BJ (cell line): ENCODE results near the gene MUCL3. TPM values are rescaled to one million over a fixed set of nuclear protein-coding genes. Genes with fewer than 3 reads are reported as not detected.
"Not testable (repeated sequence)": the region's sequence is repeated elsewhere in the genome, so short reads cannot be mapped to it uniquely, and the experiment has no call there.

Experiments
- CTCF ChIA-PET: fragments of 350-600 bp; formaldehyde crosslinking; extraction: SDS; loops from one replicate; lab custom pipeline; 2021; ENCODE audit warnings: antibody characterized with exemption, inconsistent platforms; lab: Yijun Ruan, JAX
- POLR2A ChIA-PET: fragments of 300-600 bp; sonication (Branson Sonifier 250); formaldehyde crosslinking; extraction: SDS; loops from one replicate; lab custom pipeline; 2021; ENCODE audit warnings: antibody characterized with exemption; lab: Charles Lee
- DNase-seq: peaks from one replicate; pipeline ENCODE4 v3.0.0-alpha.2; 2011; ENCODE audit warnings: low read depth
- H3K27me3 ChIP-seq: 2 replicates; pipeline ENCODE4 v1.6.0; 2011; ENCODE audit warnings: low read length; ENCODE audit not compliant: control insufficient read depth, insufficient read depth
- H3K36me3 ChIP-seq: 2 replicates; pipeline ENCODE4 v1.5.1; 2011; ENCODE audit warnings: low read length; ENCODE audit not compliant: control insufficient read depth, insufficient read depth
- H3K4me3 ChIP-seq: 2 replicates; pipeline ENCODE4 v1.5.1; 2011; ENCODE audit warnings: low read depth, mild to moderate bottlenecking, control low read depth, low read length
- polyA plus RNA-seq: library from polyadenylated mRNA; depleted of rRNA; stranded (reverse); fragments of >200 nt; gene quantifications from 2 replicates; pipeline ENCODE4 v1.2.3, GENCODE V29; 2011
- TF ChIP-seq, protein P1 (sequence below): IDR thresholded peaks from 2 replicates; pipeline ENCODE4 v1.5.1; 2011; ENCODE audit warnings: low read depth, mild to moderate bottlenecking, control low read depth, inconsistent platforms, low read length, moderate library complexity; ENCODE audit not compliant: insufficient read depth

The MUCL3 gene
- polyA plus RNA-seq, 1 experiment = not detected

DNA sequence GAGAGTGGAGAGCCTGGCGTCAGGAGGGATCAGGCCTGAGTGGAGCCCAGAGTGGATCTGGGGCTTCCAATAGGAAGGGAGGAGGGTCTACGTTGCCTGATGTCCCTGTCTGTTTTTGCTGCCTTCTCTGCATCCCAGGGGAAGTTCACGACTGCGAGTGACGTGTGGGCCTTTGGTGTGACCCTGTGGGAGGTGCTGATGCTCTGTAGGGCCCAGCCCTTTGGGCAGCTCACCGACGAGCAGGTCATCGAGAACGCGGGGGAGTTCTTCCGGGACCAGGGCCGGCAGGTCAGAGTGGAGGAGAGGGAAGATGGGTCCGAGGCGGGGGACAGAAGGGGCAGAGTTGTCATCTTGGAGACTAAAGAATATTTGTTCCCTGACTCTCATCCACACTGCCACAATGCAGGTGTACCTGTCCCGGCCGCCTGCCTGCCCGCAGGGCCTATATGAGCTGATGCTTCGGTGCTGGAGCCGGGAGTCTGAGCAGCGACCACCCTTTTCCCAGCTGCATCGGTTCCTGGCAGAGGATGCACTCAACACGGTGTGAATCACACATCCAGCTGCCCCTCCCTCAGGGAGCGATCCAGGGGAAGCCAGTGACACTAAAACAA, 41.9 kb upstream of the MUCL3 start:
- DNase-seq = no peak
- Histone ChIP-seq H3K36me3 (peaks cover 27% of the 10 kb centered on the region), H3K4me3 (no peak overlapping the region), H3K27me3 (no peaks in the 10 kb centered on the region)
- CTCF ChIA-PET = interaction anchor here (0.9 to 2.8 kb wide), 3 partner anchors 10 to 181 kb away, joined by 3 to 7 read pairs (median 3); no protein-coding TSS in a partner anchor
- TF ChIP-seq, protein P1, sequence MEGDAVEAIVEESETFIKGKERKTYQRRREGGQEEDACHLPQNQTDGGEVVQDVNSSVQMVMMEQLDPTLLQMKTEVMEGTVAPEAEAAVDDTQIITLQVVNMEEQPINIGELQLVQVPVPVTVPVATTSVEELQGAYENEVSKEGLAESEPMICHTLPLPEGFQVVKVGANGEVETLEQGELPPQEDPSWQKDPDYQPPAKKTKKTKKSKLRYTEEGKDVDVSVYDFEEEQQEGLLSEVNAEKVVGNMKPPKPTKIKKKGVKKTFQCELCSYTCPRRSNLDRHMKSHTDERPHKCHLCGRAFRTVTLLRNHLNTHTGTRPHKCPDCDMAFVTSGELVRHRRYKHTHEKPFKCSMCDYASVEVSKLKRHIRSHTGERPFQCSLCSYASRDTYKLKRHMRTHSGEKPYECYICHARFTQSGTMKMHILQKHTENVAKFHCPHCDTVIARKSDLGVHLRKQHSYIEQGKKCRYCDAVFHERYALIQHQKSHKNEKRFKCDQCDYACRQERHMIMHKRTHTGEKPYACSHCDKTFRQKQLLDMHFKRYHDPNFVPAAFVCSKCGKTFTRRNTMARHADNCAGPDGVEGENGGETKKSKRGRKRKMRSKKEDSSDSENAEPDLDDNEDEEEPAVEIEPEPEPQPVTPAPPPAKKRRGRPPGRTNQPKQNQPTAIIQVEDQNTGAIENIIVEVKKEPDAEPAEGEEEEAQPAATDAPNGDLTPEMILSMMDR = no peak
- POLR2A ChIA-PET = no interaction called here

DNA sequence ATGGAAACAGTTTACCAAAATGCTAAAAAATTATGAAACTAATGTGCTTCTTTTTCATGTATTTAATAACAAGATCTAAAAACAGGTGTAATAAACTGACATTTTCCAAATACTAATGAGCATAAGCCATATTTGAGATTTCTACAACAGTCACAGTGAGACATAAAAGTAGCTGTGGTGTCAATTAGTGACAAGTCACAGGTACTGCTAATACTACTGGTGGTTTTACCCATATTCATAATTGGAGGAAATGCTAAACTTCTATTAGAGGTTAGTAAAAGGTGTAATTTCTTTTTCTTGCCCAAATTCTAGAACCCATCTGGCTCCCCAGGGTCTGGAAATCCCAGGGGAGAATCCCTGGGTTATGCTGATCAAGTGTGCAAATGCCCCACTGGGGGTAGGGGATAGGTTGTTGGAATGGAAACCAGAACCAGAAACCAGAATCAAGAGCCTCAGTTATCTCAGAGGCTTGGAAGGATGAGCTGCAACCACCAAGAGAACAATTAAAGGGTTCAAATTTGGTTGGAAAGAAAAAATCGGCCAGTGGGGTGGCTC, 39.8 kb upstream of the MUCL3 start:
- DNase-seq = no peak
- ChIA-PET CTCF (interaction anchor here (0.7 to 0.8 kb wide), 2 partner anchors 13 to 22 kb away, joined by 3 read pairs; partner anchors contain the start of gene VARS2), POLR2A (no interaction called here)
- no peaks in the 10 kb centered on the region for H3K27me3 ChIP-seq
- no peak overlapping the region for H3K4me3 ChIP-seq
- TF ChIP-seq, protein P1 = no peak
- peaks cover 20% of the 10 kb centered on the region for H3K36me3 ChIP-seq

DNA sequence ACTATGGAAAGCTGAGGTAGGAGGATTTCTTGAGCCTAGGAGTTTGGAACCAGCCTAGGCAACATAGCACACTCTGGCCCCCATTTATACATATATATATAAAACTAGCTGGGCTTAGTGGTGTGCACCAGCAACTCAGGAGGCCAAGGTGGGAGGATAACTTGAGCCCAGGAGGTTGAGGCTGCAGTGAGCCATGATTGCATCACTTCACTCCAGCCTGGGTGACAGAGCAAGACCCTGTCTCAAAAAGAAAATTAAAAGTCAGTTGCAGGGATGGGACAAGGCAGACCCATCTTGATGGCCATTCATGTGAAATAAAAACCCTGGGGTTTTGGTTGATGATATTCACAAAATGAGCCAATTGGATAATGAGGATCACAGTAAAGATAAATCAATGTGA, 39.3 kb upstream of the MUCL3 start:
- ChIA-PET POLR2A (no interaction called here), CTCF (interaction anchor here (0.7 kb wide), 1 partner anchor 13 kb away, joined by 3 read pairs; the partner anchor contains the start of gene VARS2)
- no peak for DNase-seq
- H3K27me3 ChIP-seq = no peaks in the 10 kb centered on the region
- no peak overlapping the region for H3K4me3 ChIP-seq
- peaks cover 19% of the 10 kb centered on the region for H3K36me3 ChIP-seq
- TF ChIP-seq, protein P1 = no peak

DNA sequence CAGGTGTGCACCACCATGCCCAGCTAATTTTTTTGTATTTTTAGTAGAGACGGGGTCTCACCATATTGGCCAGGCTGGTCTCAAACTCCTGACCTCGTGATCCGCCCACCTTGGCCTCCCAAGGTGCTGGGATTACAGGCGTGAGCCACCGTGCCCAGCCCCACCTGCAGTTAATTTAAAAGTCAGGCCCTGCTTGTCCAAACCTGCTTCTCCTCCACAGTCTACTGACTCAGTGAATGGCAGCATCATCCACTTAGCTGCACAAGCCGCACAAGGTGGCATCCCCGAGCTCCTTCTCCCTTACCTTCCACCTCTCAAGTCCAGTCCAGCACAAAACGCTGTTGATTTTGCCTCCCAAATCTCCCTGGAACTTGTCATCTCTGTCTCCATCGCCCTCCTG, 38.6 kb upstream of the MUCL3 start:
- H3K27me3 ChIP-seq, H3K4me3 ChIP-seq, DNase-seq, POLR2A ChIA-PET: not testable (repeated sequence)
- CTCF ChIA-PET = interaction anchor here (1.2 kb wide), 1 partner anchor 74 kb away, joined by 3 read pairs; no protein-coding TSS in a partner anchor
- peaks cover 19% of the 10 kb centered on the region for H3K36me3 ChIP-seq

DNA sequence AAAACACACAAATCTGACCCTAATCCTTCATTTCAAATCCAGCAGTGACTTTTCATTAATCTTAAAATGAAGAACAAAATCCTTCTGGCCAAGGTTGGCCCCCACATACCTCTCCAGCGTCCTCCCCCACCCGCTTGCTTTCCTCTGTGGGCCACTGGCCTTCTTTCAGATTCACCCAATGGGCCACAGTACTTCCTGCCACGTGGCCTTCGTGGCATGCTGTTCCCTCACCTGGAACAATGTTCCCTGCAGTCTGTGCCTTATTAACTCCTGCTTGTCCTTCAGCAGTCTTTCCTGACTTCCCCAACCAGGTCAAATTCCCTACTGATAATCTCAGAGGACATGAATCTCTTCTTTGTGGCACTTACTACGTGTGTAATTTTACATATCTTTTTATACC, 38.1 kb upstream of the MUCL3 start:
- no peak for DNase-seq
- H3K27me3 ChIP-seq = no peaks in the 10 kb centered on the region
- POLR2A ChIA-PET = no interaction called here
- CTCF ChIA-PET = interaction anchor here (1.2 kb wide), 1 partner anchor 74 kb away, joined by 3 read pairs; no protein-coding TSS in a partner anchor
- TF ChIP-seq, protein P1 = no peak
- peaks cover 14% of the 10 kb centered on the region for H3K36me3 ChIP-seq
- H3K4me3 ChIP-seq = no peak overlapping the region
